GM12875 (cell line): ENCODE data around the gene GAS6.
"Not testable (repeated sequence)": the region's sequence is repeated elsewhere in the genome, so short reads cannot be mapped to it uniquely, and the experiment has no call there.

ENCODE experiments used
- H3K4me3 ChIP-seq: one replicate; pipeline ENCODE4 v1.5.1; 2011; ENCODE audit warnings: low read depth, low read length, control low read depth
- CTCF ChIP-seq: IDR thresholded peaks from 2 replicates; pipeline ENCODE4 v1.5.1; 2011; ENCODE audit warnings: low read depth, mild to moderate bottlenecking, control low read depth, inconsistent platforms, low read length, moderate library complexity, borderline replicate concordance; ENCODE audit not compliant: insufficient read depth

Gene GAS6

GRCh38 chr13:113794086-113794485, 69.8 kb downstream of the GAS6 start:
- H3K4me3 ChIP-seq, result no peak overlapping the region
- no peak for TF ChIP-seq CTCF

- no peak for TF ChIP-seq CTCF
- no peak overlapping the region for H3K4me3 ChIP-seq
Observed at GRCh38 chr13:113793718-113794085, 70.2 kb downstream of the GAS6 start.

- no peak for TF ChIP-seq CTCF
- H3K4me3 ChIP-seq, result no peak overlapping the region
Observed at GRCh38 chr13:113792886-113793717, 70.8 kb downstream of the GAS6 start.

GRCh38 chr13:113792236-113792770, 71.6 kb downstream of the GAS6 start:
- TF ChIP-seq CTCF, result no peak
- H3K4me3 ChIP-seq, result no peak overlapping the region

- no peak for TF ChIP-seq CTCF
Observed at GRCh38 chr13:113791761-113792160, 72.1 kb downstream of the GAS6 start.

GRCh38 chr13:113791226-113791625, 72.7 kb downstream of the GAS6 start:
- H3K4me3 ChIP-seq, result no peak overlapping the region
- no peak for TF ChIP-seq CTCF

More at GRCh38 chr13:113791761-113792160, 72.1 kb downstream of the GAS6 start:
- H3K4me3 ChIP-seq, result no peak overlapping the region

GRCh38 chr13:113789931-113790330, 73.9 kb downstream of the GAS6 start:
- H3K4me3 ChIP-seq, result not testable (repeated sequence)

- TF ChIP-seq CTCF, result no peak
- H3K4me3 ChIP-seq, result no peak overlapping the region
Observed at GRCh38 chr13:113789167-113789566, 74.7 kb downstream of the GAS6 start.
